GM12875 (cell line): ENCODE measurements around the gene ADAMTS18.

Source experiments
- H3K4me3 ChIP-seq: one replicate; pipeline ENCODE4 v1.5.1; 2011; ENCODE audit warnings: low read depth, low read length, control low read depth
- CTCF ChIP-seq: IDR thresholded peaks from 2 replicates; pipeline ENCODE4 v1.5.1; 2011; ENCODE audit warnings: low read depth, mild to moderate bottlenecking, control low read depth, inconsistent platforms, low read length, moderate library complexity, borderline replicate concordance; ENCODE audit not compliant: insufficient read depth

ADAMTS18 gene

GRCh38 chr16:77323695-77324094, 111.1 kb downstream of the ADAMTS18 start:
- TF ChIP-seq CTCF = no peak
- H3K4me3 ChIP-seq = no peak overlapping the region

DNA sequence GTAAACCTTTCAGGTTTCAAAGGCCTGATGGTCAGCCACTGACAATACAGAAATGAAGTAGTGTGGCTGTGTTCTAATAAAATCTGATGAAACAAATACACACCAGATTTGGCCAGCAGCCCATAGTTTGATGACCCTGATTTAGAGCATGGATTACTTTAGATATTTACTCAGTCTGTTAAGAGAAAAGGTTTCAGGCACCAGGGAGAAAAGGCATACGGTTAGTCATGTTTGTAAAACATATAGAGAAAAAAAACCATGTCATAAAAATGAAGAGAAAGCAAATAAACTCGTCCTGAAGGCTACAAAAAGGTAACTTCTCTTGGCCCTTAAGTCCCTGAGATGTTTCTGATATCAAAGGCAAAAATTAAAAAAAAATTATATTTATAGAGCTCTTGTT, 112.1 kb downstream of the ADAMTS18 start:
- TF ChIP-seq CTCF = no peak
- no peak overlapping the region for H3K4me3 ChIP-seq

DNA sequence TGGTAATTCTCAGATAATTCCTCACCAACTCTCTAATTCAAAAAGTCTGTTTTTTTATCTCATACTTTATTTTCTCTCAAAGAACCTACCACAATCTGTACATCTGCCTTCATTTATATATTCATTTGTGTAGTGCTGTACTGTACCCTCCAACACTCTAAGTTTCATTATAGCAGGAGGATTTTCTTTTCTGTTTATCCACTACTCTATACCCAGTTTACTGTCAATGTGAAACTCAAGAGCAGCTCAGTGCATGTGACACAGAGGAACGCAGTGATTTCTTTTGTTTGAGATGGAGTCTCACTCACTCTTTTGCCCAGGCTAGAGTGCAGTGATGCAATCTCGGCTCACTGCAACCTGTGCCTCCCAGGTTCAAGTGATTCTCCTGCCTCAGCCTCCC, 117.8 kb downstream of the ADAMTS18 start:
- no peak overlapping the region for H3K4me3 ChIP-seq
- no peak for TF ChIP-seq CTCF

- no peak for TF ChIP-seq CTCF
- no peak overlapping the region for H3K4me3 ChIP-seq
Measured at GRCh38 chr16:77310877-77311276, 124.0 kb downstream of the ADAMTS18 start.

DNA sequence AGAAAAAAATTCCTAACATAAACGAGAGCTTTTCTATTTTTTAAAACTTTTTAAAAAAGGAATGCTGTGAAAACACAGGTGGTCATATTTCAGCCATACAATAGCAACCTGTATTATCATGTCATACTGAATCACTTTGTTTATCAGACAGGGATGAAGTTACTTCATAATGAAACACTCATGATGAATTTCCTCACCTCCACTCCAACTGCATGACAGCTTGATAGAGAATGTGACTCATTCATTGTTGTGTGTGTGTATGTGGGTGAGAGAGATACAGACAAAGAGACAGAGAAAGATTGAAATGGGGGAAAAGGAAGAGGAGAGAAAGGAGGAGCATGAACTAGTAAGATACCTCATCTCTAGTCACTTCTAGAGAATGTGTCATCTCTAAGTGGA, 126.7 kb downstream of the ADAMTS18 start:
- no peak for TF ChIP-seq CTCF
- H3K4me3 ChIP-seq = no peak overlapping the region

- no peak overlapping the region for H3K4me3 ChIP-seq
- TF ChIP-seq CTCF = no peak
Measured at GRCh38 chr16:77307426-77308162, 127.2 kb downstream of the ADAMTS18 start.

GRCh38 chr16:77306075-77306474, 128.8 kb downstream of the ADAMTS18 start:
- H3K4me3 ChIP-seq = no peak overlapping the region
- no peak for TF ChIP-seq CTCF
